Measurements from ENCODE around the gene WDR26. TPM values are rescaled to one million over a fixed set of nuclear protein-coding genes. Genes with fewer than 3 reads are reported as not detected.

The WDR26 gene
- total RNA-seq, 3 donors from 2014 or later = 88.5 to 108 (median 108) TPM

DNA sequence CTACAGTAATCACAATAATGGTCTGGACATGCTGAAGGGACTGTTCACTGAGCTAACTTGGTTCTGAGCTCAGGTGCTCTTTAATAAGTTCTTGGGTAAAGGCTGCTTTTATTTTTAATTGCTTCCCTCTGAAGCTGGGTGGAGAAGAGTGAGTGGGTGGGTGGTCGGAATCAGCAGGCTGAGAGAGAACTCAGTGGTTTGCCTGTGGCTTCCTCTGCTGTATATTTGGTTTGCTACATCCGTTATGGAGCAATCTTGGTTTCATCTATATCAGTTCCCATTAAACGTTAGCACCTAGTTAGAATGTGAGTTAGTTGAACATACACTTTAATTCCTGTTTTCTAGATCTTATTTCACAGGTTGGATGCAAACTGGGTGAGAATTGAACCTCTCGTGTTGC is 54.6 kb downstream of the WDR26 start:
- H3K36me3 ChIP-seq = no peaks in the 10 kb centered on the region
- H3K9me3 ChIP-seq = no peaks in the 10 kb centered on the region

DNA sequence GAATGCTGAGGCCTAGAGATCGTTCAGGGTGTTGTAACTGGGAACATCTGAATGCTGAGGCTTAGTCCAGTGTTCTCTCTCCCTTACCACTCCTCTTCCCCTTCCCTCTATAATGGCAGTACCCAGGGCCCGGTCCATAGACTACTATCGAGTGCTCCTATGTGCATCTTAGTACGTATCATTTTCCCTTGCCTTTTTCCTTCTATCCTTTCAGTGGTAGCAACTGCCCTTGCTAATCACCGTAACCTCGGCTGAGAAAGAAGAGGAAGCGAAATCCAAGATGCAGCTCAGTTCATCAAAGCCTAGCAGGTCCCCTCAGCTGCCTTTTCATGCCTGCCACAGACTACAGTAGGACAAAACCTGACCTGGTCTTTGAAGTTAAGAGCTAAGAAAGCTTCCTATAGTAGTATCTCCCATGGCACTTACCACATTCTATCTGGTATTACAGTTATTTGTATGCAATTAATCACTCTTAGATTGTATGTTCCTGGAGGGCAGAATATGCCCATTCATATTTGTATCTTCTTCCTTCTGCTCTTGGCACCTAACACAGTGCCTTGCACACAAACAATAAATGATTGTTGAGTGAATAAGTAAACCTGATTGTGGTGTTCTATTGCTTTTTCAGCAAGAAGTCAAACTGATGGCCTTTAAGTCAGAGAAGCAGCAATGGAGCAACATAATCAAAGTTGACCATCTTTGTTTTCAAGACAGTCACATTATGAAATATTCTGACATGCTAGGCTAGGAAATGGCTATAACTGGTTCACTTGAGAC is 55.6 kb downstream of the WDR26 start:
- TF ChIP-seq, protein P1, sequence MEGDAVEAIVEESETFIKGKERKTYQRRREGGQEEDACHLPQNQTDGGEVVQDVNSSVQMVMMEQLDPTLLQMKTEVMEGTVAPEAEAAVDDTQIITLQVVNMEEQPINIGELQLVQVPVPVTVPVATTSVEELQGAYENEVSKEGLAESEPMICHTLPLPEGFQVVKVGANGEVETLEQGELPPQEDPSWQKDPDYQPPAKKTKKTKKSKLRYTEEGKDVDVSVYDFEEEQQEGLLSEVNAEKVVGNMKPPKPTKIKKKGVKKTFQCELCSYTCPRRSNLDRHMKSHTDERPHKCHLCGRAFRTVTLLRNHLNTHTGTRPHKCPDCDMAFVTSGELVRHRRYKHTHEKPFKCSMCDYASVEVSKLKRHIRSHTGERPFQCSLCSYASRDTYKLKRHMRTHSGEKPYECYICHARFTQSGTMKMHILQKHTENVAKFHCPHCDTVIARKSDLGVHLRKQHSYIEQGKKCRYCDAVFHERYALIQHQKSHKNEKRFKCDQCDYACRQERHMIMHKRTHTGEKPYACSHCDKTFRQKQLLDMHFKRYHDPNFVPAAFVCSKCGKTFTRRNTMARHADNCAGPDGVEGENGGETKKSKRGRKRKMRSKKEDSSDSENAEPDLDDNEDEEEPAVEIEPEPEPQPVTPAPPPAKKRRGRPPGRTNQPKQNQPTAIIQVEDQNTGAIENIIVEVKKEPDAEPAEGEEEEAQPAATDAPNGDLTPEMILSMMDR (IDR thresholded peaks at IDR 0.05) = no peak
- TF ChIP-seq POLR2A (IDR thresholded peaks at IDR 0.05) = no peak
- TF ChIP-seq POLR2AphosphoS5 (IDR thresholded peaks at IDR 0.05) = no peak
- H3K27ac ChIP-seq = no peak overlapping the region
- H3K36me3 ChIP-seq = no peaks in the 10 kb centered on the region
- H3K9me3 ChIP-seq = no peaks in the 10 kb centered on the region
- intact Hi-C loops (cut with DNase I; ENCODE audit: low total_unique reads) = no loop called here
- no peaks in the 10 kb centered on the region for H3K4me1 ChIP-seq
- no peak for DNase-seq (ENCODE audit: low spot score in 2 of 2)
- H3K4me3 ChIP-seq = no peak overlapping the region
- H3K27me3 ChIP-seq = no peaks in the 10 kb centered on the region

More for the DNA sequence above, 54.6 kb downstream of the WDR26 start:
- H3K27ac ChIP-seq = no peak overlapping the region
- no peaks in the 10 kb centered on the region for H3K27me3 ChIP-seq
- intact Hi-C loops (cut with DNase I; ENCODE audit: low total_unique reads) = no loop called here
- H3K4me1 ChIP-seq = no peaks in the 10 kb centered on the region
- no peak for DNase-seq (ENCODE audit: low spot score in 2 of 2)
- TF ChIP-seq POLR2A (IDR thresholded peaks at IDR 0.05) (no peak), POLR2AphosphoS5 (IDR thresholded peaks at IDR 0.05) (no peak)
- TF ChIP-seq, protein P1 (IDR thresholded peaks at IDR 0.05) = no peak
- no peak overlapping the region for H3K4me3 ChIP-seq

DNA sequence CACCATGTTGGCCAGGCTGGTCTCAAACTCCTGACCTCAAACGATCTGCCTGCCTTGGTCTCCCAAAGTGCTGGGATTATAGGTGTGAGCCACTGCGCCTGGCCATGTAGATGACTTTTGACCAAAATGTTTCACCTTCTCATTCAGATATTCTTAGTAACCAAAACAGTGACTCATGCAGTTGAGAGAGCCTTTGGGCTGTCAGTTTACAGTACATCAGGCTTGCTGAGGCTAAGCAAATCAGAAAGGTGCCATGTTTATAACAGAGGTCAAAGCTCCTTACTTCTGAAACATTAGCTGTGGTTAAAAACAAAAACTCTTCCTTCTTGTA is 57.0 kb downstream of the WDR26 start:
- Histone ChIP-seq H3K4me1 (no peaks in the 10 kb centered on the region), H3K27ac (no peak overlapping the region), H3K4me3 (no peak overlapping the region), H3K9me3 (no peaks in the 10 kb centered on the region), H3K36me3 (no peaks in the 10 kb centered on the region), H3K27me3 (no peaks in the 10 kb centered on the region)
- TF ChIP-seq POLR2A (IDR thresholded peaks at IDR 0.05) (no peak), POLR2AphosphoS5 (IDR thresholded peaks at IDR 0.05) (no peak)
- TF ChIP-seq, protein P1 (IDR thresholded peaks at IDR 0.05) = no peak
- intact Hi-C loops (cut with DNase I; ENCODE audit: low total_unique reads) = no loop called here
- no peak for DNase-seq (ENCODE audit: low spot score in 2 of 2)

DNA sequence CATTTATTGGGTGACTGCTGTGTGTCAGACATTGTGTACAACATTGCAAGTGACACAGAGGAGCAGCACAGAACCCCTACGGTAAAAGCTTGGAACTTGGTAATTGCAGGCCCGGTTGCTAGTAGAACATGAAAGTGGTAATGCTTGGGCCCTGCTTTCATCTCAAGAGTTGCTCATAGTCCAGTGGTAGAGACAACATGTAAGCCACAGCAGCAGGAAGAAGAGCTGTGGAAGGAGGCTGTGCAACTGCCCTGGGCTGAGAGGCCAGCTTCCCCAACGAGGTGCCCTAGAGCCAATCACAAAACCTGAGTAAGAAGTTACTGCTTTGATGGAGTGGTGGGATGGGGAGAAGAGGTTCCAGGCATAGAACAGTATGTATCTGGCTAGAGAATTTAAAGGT is 59.5 kb downstream of the WDR26 start:
- DNase-seq (ENCODE audit: low spot score in 2 of 2) = no peak
- intact Hi-C loops (cut with DNase I; ENCODE audit: low total_unique reads) = no loop called here
- TF ChIP-seq, protein P1 (IDR thresholded peaks at IDR 0.05) = no peak
- TF ChIP-seq POLR2A (IDR thresholded peaks at IDR 0.05) (no peak), POLR2AphosphoS5 (IDR thresholded peaks at IDR 0.05) (no peak)

DNA sequence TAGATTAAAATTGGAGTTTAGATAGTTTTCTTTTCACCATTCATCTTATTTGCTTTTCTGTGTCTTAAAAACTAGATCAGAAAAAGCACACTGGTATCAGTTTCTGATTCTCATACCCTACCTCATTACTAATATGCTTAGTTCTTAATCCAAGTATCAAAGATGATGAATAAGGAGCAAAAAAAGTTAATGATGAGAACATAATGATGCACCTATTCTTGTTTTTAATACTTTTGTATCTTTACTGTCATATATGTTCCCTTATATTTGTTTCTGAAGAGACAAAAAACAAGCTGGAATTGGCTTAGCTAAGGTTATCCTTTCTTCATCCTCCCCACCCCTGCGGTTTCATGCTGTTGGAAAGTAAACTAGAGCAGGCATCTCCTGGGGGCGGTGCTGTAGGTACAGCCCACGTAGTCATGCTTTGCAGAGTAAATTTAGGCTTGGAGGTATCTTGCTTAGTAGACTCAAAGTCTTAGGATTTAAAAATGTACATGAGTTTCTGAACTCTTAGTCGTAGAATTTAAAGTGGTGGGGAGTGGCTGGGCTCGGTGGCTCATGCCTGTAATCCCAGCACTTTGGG is 61.5 kb downstream of the WDR26 start:
- H3K27ac ChIP-seq = no peak overlapping the region
- H3K4me1 ChIP-seq = no peaks in the 10 kb centered on the region
- no peaks in the 10 kb centered on the region for H3K9me3 ChIP-seq
- no peak overlapping the region for H3K4me3 ChIP-seq
- H3K36me3 ChIP-seq = no peaks in the 10 kb centered on the region
- no peaks in the 10 kb centered on the region for H3K27me3 ChIP-seq
- TF ChIP-seq POLR2AphosphoS5 (IDR thresholded peaks at IDR 0.05) (no peak), POLR2A (IDR thresholded peaks at IDR 0.05) (no peak)
- TF ChIP-seq, protein P1 (IDR thresholded peaks at IDR 0.05) = no peak
- intact Hi-C loops (cut with DNase I; ENCODE audit: low total_unique reads) = no loop called here
- no peak for DNase-seq (ENCODE audit: low spot score in 2 of 2)

More for the DNA sequence above, 59.5 kb downstream of the WDR26 start:
- Histone ChIP-seq H3K4me1 (no peaks in the 10 kb centered on the region), H3K36me3 (no peaks in the 10 kb centered on the region), H3K27ac (peak overlapping the region in 1 of 2 donors; percentile 40), H3K9me3 (no peaks in the 10 kb centered on the region), H3K27me3 (no peaks in the 10 kb centered on the region), H3K4me3 (no peak overlapping the region)

All from breast epithelium (tissue), 4 donors.